ENCODE measurements around the gene JARID2. TPM values are rescaled to one million over a fixed set of nuclear protein-coding genes. Genes with fewer than 3 reads are reported as not detected.

Gene JARID2
- total RNA-seq, 3 donors from 2014 or later = 10.5 to 13.9 (median 11.5) TPM

DNA sequence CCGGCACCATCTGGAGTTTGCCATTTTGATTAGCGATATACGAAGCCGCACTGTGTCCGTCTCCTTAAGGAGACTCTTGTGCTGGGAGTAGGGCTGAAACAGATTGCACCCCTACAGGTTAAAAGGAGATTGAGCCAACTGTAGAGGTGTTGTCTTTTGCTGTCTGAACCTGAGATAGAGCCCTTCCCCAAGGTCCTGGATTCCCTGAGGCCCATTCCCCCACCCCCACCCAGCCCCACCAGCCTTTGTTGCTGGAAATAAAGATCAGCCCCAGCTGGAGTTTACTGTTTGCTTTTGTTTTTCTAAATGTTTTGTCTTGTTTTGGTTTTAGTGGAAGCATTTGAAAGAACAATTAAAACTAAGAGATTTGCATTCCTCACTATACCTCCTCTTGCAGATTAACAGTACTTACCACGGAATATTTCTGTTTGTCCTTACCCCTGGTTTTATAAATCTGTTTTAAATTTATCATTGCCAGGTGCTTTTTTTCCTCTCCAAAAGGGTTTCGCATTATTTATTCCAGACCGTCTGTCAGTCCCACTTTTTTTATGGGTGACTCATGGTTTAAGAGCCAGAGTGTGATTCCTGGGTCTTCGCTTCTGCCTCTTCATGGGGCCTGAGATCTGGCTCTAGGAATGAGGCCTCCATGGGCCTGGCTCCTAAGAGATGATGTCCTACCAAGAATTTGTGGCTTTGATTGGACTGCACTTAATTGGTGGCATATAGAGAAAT lies 247.7 kb downstream of the JARID2 start:
- Histone ChIP-seq H3K27me3 (no peaks in the 10 kb centered on the region), H3K4me1 (peaks cover 0 to 2% of the 10 kb centered on the region in 2 donors), H3K36me3 (no peaks in the 10 kb centered on the region), H3K4me3 (no peak overlapping the region), H3K9me3 (no peaks in the 10 kb centered on the region), H3K27ac (no peak overlapping the region)
- TF ChIP-seq POLR2AphosphoS5 (IDR thresholded peaks at IDR 0.05) (no peak), POLR2A (IDR thresholded peaks at IDR 0.05) (no peak)
- TF ChIP-seq, protein P1, sequence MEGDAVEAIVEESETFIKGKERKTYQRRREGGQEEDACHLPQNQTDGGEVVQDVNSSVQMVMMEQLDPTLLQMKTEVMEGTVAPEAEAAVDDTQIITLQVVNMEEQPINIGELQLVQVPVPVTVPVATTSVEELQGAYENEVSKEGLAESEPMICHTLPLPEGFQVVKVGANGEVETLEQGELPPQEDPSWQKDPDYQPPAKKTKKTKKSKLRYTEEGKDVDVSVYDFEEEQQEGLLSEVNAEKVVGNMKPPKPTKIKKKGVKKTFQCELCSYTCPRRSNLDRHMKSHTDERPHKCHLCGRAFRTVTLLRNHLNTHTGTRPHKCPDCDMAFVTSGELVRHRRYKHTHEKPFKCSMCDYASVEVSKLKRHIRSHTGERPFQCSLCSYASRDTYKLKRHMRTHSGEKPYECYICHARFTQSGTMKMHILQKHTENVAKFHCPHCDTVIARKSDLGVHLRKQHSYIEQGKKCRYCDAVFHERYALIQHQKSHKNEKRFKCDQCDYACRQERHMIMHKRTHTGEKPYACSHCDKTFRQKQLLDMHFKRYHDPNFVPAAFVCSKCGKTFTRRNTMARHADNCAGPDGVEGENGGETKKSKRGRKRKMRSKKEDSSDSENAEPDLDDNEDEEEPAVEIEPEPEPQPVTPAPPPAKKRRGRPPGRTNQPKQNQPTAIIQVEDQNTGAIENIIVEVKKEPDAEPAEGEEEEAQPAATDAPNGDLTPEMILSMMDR (IDR thresholded peaks at IDR 0.05) = no peak
- intact Hi-C loops (cut with DNase I; ENCODE audit: low total_unique reads) = loop anchor here (1.0 kb wide), 1 partner anchor 10 kb away; no protein-coding TSS in a partner anchor
- DNase-seq (ENCODE audit: low spot score in 2 of 2) = no peak

DNA sequence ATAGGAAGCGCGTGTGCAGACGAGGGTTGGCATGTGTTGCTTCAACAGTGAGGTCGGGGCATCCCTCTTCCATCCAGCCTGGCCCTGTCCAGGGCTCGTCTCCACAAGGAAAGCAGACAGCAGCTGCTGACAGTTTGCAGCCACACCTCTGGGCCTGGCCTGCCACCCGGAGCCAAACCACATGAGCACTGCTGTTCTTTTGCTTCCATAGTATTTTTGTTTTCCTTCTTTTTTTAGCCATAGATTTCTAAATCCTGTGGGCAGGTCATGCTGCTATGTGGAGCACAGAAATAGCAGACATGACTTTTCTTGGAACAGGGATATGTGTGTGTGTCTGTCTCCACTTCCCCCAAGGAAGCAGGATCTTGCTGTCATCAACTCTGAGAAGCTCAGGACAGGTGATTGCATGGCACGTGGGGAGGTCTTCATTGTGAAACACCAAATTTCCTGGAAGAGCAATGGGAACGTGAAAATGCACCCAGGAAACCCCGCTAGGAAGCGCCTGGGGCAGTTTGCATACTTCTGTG lies 249.6 kb downstream of the JARID2 start:
- Histone ChIP-seq H3K9me3 (no peaks in the 10 kb centered on the region), H3K4me1 (peaks cover 0 to 2% of the 10 kb centered on the region in 2 donors), H3K36me3 (no peaks in the 10 kb centered on the region), H3K4me3 (no peak overlapping the region), H3K27ac (no peak overlapping the region), H3K27me3 (no peaks in the 10 kb centered on the region)
- TF ChIP-seq, protein P1 (IDR thresholded peaks at IDR 0.05) = no peak
- no peak for TF ChIP-seq POLR2A (IDR thresholded peaks at IDR 0.05)
- no peak for TF ChIP-seq POLR2AphosphoS5 (IDR thresholded peaks at IDR 0.05)
- intact Hi-C loops (cut with DNase I; ENCODE audit: low total_unique reads) = no loop called here
- DNase-seq (ENCODE audit: low spot score in 2 of 2) = no peak

DNA sequence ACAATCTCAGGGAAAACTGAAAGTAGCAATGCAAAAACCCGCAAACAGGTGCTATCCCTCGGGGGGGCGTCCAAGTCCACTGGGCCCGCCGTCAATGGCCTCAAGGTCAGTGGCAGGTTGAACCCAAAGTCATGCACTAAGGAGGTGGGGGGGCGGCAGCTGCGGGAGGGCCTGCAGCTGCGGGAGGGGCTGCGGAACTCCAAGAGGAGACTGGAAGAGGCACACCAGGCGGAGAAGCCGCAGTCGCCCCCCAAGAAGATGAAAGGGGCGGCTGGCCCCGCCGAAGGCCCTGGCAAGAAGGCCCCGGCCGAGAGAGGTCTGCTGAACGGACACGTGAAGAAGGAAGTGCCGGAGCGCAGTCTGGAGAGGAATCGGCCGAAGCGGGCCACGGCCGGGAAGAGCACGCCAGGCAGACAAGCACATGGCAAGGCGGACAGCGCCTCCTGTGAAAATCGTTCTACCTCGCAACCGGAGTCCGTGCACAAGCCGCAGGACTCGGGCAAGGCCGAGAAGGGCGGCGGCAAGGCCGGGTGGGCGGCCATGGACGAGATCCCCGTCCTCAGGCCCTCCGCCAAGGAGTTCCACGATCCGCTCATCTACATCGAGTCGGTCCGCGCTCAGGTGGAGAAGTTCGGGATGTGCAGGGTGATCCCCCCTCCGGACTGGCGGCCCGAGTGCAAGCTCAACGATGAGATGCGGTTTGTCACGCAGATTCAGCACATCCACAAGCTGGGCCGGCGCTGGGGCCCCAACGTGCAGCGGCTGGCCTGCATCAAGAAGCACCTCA lies 250.7 kb downstream of the JARID2 start:
- Histone ChIP-seq H3K36me3 (no peaks in the 10 kb centered on the region), H3K4me3 (no peak overlapping the region), H3K9me3 (no peaks in the 10 kb centered on the region), H3K4me1 (peaks cover 0 to 1% of the 10 kb centered on the region in 2 donors), H3K27me3 (no peaks in the 10 kb centered on the region), H3K27ac (no peak overlapping the region)
- TF ChIP-seq POLR2A (IDR thresholded peaks at IDR 0.05) (no peak), POLR2AphosphoS5 (IDR thresholded peaks at IDR 0.05) (no peak)
- TF ChIP-seq, protein P1 (IDR thresholded peaks at IDR 0.05) = no peak
- intact Hi-C loops (cut with DNase I; ENCODE audit: low total_unique reads) = no loop called here
- DNase-seq (ENCODE audit: low spot score in 2 of 2) = no peak

DNA sequence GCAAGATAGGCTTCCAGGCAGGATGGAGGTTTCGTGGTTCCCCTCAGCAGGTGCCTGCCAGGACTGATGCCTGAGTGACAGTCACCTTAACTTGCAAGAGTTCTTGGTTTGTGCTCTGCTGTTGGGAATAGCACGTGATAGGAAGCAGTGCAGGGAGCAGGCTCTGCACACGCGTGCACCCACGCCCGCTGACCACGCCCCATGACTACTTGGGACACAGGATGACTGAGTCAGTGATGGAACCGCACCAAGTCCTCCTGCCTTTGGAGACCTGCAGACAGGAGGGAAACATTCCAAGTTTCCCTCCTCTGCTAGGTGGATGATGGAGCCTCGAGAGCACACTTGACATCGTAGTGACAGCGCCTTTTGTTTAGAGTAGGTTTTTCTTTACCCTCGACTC lies 252.8 kb downstream of the JARID2 start:
- H3K36me3 ChIP-seq = no peaks in the 10 kb centered on the region

More for the DNA sequence above, 252.8 kb downstream of the JARID2 start:
- Histone ChIP-seq H3K27me3 (no peaks in the 10 kb centered on the region), H3K9me3 (no peaks in the 10 kb centered on the region), H3K4me3 (no peak overlapping the region), H3K4me1 (no peaks in the 10 kb centered on the region), H3K27ac (no peak overlapping the region)
- no peak for DNase-seq (ENCODE audit: low spot score in 2 of 2)
- intact Hi-C loops (cut with DNase I; ENCODE audit: low total_unique reads) = no loop called here
- TF ChIP-seq POLR2A (IDR thresholded peaks at IDR 0.05) (no peak), POLR2AphosphoS5 (IDR thresholded peaks at IDR 0.05) (no peak)
- TF ChIP-seq, protein P1 (IDR thresholded peaks at IDR 0.05) = no peak

All from breast epithelium (tissue), 4 donors.